H1 (cell line): ENCODE data around the gene JPH3. TPM values are rescaled to one million over a fixed set of nuclear protein-coding genes. Genes with fewer than 3 reads are reported as not detected.

Experiments
- POLR2A ChIP-seq, 2 experiments: IDR thresholded peaks; 1 replicate in 1 of 2; 2 replicates in 1 of 2; pipeline ENCODE4 v1.6.1; 2011; ENCODE audit warnings: low read depth in 2 of 2, low read length in 2 of 2, mild to moderate bottlenecking in 2 of 2; ENCODE audit errors: control extremely low read depth in 1 of 2
- polyA plus RNA-seq, 7 experiments: library from polyadenylated mRNA; depleted of rRNA in 3 of 7; stranded (reverse) in 5 of 7; unstranded in 2 of 7; fragments of >200 nt in 5 of 7; fragments of 200-250 nt in 2 of 7; gene quantifications; 1 replicate in 5 of 7; 2 replicates in 1 of 7; 4 replicates in 1 of 7; pipeline versions ENCODE4 v1.2.1 to v1.2.3, GENCODE V29; 2011 to 2013; ENCODE audit warnings: missing spikeins in 2 of 7, mixed read lengths in 2 of 7
- total RNA-seq: library from RNA; stranded (reverse); fragmentation: NEBNext Ultra II Directional; extraction: Animal tissue kit (Norgen Biotek cat#: 25700); gene quantifications from 2 replicates; pipeline ENCODE4 v1.2.1, GENCODE V29; 2021

Gene JPH3
- total and polyA plus RNA-seq, 2 of the 8 experiments (the other 6 are each of a cell fraction or from before 2014, with no cell fraction given): 10.3 to 28.3 TPM

- TF ChIP-seq POLR2A (IDR thresholded peaks at IDR 0.05; ENCODE audit: control extremely low read depth in 1 of 2, low read depth in 2 of 2, low read length in 2 of 2): no peak
Observed at GRCh38 chr16:87613961-87614360, 11.7 kb downstream of the JPH3 start (continued).
